Activated CD8-positive, alpha-beta memory T cell treated with anti-CD3 and anti-CD28 coated beads, Interleukin-2, amount 50 U/mL, for 24 hours (primary cell): Measurements from ENCODE around the gene TTC1.
"Not testable (repeated sequence)": the region's sequence is repeated elsewhere in the genome, so short reads cannot be mapped to it uniquely, and the experiment has no call there.

Source experiments
- DNase-seq: peaks from one replicate; pipeline ENCODE4 v3.0.0-alpha.2; 2020; ENCODE audit errors: extremely low read depth

TTC1 gene

GRCh38 chr5:159995907-159996306, 13.0 kb upstream of the TTC1 start:
- DNase-seq, result no peak

- no peak for DNase-seq
Observed at GRCh38 chr5:160001457-160001856, 7.5 kb upstream of the TTC1 start.

DNA sequence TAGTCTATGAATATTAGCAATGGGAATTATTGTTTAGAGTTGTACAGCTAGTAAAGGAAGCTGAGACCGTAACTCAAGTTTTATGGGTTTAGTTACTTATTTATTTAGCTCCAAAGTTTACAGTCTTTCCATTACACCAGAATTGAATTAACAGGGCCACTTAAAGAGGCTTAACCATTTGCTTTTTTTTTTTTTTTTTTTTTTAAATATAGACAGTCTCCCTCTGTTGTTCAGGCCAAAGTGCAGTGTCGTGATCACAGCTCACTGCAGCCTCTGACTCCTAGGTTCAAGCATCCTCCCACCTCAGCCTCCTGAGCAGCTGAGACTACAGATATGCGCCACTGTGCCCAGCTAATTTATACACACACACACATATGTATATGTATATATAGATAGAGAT, 1.4 kb upstream of the TTC1 start:
- no peak for DNase-seq

DNA sequence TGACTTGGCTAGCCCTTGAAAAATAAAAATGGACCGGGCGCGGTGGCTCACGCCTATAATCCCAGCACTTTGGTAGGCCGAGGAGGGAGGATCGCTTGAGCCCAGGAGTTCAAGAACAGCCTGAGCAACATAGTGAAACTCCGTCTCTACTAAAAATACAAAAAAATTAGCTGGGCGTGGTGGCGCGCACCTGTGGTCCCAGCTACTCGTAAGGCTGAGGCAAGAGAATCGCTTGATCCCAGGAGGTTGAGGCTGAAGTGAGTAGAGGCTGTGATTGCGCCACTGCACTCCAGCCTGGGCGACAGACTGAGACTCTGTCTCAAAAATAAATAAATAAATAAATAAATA, 436 bp upstream of the TTC1 start:
- DNase-seq, result not testable (repeated sequence)

DNA sequence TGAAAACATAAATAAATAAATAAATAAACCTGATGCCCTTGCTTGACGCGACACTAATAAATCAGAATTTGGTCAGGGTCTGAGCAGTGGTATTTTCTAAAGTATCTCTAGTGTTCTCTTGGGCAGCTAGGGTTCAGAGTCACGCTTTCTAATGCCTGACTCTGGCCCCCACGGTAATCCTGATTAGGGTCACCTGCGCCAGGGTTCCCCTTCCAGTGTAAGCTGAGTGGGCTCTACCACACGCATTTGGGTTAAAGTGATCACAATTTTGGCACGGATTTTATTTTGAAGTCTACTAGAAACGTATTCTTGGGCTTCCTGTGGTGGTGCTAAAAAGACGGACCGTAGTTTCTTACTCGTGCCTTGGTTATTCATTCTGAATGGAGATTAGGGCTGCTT, 651 bp downstream of the TTC1 start:
- DNase-seq, result no peak

DNA sequence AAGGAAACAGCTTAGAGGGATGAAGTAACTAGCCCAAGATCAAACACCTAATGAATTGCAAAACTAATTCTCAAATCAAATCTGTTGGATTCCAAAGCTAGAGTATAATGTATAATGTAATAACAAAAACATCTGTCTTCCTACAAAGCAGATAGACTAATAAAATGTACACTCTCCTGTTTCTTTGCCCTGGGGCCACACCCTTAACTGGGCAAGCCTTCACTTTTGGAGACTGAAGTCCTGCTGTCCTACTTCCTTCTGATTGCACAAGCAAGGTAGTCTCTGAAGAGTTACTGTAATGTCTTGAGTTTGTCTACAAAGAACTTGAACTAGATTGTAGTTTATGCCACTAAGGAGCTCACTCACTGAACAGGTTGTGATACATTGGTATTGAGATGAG, 2.5 kb downstream of the TTC1 start:
- no peak for DNase-seq

DNA sequence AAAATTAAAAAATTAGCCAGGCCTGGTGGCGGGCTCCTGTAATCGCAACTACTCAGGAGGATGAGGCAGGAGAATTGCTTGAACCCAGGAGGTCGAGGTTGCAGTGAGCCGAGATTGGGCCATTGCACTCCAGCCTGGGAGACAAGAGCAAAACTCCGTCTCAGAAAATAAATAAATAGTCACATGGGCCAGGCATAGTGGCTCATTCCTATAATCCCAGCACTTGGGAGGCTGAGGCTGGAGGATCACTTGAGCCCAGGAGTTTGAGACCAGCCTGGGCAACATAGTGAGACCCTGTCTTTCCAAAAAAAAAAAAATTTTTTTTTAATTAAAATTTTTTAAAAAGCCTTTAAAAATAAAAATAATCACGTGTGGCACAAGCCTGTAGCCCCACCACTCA, 5.3 kb downstream of the TTC1 start:
- DNase-seq, result not testable (repeated sequence)

DNA sequence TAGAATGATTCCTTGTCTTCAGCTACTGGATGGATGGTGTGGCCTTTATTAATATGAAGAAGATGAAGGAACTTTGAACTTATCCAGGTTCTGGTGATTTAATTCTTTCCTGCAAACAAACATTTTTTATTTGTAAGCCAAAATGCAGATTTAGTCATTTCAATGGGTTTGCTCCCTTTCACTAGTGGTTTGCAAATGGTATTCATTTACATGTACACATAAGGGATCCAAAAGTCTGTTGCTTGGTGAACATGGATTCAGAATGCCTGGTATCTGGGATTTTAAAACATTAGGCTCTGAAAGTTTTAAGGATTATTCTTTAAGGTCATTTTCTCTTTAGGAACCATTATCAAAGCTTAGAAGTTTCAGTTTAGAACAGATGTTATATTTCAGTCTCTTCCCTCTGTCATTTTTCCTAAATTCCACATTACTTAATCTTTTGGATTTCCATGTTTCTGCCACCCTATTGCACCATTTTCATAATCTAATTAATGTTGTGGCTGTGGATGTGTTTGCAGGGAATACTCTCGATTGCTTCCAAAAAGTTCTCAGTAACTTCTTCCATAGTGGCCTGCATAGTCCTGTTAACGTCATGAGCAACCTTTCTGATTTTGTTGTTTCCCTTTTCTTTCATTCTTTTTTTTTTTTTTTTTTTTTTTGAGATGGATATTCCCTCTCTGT, 10.1 kb downstream of the TTC1 start:
- no peak for DNase-seq

DNA sequence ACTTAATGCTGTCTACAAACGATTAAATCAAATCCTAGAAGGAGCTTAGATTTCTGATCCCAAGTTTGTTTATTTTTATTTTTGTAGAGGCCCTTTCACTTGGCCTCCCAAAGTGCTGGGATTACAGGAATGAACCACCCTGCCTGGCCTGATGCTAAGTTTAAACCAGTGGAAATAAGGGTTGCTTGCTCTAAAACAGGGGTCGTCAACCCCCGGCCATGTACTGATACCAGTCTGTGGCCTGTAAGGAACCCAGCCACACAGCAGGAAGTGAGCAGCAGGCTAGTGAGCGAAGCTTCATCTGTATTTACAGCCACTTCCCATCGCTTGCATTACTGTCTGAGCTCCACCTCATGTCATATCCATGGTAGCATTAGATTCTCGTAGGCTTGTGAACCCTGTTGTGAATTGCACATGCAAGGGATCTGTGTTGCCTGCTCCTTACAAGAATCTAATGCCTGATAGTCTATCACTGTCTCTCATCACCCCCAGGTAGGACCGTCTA, 11.4 kb downstream of the TTC1 start:
- DNase-seq, result no peak

GRCh38 chr5:160020964-160021363, 12.0 kb downstream of the TTC1 start:
- no peak for DNase-seq

DNA sequence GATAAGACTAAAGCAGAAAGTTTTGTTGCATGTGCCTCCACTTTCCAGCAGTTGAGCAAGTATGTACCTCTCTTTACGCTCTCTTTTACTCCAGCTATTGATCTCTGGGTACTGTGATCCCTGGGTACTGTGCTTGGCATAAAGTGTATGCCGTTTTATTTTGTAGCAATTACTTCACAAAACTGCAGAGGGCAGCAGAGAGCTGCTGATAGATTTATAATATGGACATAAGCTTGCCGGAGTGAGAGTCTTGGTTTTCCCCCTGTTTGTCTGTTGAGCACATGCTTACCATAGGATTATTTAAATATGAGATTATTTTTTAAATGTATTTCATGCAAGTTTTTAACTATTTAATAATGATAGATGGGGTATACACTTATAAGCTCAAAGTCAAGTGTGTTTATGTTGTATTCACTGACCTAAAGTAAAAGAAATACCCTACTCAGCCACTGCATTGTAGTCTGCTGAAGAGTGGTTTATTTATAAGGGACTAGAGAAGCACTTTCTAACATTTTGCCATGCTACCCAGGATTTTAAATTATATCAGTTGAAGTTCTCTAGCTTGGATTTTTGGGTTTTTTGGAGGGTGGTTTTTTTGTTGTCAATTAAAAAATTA, 13.0 kb downstream of the TTC1 start:
- DNase-seq, result no peak

DNA sequence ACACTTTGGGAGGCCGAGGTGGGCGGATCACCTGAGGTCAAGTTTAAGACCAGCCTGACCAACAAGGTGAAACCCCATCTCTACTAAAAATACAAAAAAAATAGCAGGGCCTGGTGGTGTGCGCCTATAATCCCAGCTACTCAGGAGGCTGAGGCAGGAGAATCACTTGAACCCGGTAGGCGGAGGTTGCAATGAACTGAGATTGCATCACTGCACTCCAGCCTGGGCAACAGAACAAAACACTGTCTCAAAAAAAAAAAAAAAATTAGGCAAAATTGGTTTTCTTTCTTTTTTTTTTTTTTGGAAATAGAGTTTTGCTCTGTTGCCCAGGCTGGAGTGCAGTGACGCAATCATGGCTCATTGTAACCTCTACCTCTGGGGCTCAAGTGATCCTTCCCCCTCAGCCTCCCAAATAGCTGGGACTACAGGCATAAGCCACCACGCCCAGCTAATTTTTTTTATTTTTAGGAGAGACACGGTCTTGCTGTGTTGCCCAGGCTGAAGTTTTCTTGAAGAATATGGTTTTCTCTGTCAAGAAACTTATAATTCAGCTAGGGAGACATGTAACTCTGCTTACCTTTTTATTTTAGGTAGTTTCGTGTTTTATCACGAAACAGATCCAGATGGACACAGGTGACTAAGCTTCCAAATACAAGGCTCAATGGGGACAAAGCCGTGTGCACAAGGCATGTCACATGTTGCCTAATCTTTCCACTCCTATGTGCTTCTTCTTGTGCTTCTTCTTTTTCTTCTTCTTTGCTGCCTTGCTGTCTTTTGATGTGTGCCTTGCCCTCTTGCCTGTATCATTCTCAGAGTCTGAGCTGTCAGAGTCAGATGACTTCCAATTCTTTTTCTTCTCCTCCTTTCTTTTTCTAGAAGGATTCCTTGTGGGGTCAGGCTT, 14.3 kb downstream of the TTC1 start:
- no peak for DNase-seq

DNA sequence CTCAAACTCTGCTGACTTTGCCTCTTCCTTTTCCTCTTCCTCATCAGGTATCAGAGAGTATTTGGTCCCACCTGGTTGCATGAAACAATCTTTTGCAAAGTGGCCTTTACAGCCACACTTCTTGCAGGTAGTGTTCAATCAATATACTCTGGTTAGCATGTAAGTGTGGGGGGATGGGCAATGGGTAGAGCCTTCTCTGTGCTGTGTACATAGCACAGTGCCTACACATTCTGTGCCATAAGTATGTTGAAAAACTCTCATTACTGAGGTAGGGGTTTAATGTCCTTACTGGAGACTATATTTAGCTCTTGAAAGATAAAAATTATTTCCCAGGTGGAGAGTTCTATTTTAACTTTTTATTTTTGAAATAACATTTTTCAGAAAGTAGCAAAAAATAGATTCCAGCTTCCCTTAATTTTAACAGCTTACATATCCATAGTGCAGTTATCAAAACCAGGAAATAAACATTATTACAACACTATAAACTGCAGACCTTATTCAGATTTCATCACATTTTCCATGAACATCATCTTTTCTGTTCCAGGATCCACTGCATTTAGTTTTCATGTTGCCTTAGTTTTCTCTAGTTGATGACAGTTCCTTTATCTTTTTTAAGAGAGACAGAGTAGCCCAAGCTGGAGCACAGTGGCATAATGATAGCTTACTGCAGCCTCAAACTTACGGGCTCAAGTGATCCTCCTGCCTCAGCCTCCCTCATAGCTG, 15.1 kb downstream of the TTC1 start:
- DNase-seq, result no peak

- DNase-seq, result no peak
Observed at GRCh38 chr5:160029004-160029403, 20.1 kb downstream of the TTC1 start.

GRCh38 chr5:160029540-160030139, 20.7 kb downstream of the TTC1 start:
- DNase-seq, result no peak

GRCh38 chr5:160030631-160031377, 21.9 kb downstream of the TTC1 start:
- DNase-seq, result no peak

- no peak for DNase-seq
Observed at GRCh38 chr5:160033546-160034252, 24.8 kb downstream of the TTC1 start.

DNA sequence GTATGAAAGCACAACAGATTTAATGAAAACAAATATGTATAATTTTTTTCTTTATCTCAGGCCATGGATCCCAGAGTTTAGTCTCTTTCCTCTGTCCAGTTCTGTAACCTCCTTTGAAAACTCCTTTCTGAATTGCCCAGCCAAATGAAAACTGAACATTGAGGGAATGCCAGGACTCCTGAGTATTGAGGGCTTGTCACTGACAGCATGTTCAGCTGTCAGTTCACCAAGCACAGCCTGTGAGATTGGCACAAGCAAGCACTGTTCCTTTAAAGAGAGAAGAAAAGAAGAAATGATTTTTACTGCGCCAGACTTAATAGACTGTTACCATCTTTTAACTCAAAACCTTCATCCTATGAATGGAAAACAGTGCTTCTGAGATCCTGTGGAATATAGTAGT, 27.3 kb downstream of the TTC1 start:
- DNase-seq, result no peak

GRCh38 chr5:160036884-160037283, 27.9 kb downstream of the TTC1 start:
- DNase-seq, result no peak

DNA sequence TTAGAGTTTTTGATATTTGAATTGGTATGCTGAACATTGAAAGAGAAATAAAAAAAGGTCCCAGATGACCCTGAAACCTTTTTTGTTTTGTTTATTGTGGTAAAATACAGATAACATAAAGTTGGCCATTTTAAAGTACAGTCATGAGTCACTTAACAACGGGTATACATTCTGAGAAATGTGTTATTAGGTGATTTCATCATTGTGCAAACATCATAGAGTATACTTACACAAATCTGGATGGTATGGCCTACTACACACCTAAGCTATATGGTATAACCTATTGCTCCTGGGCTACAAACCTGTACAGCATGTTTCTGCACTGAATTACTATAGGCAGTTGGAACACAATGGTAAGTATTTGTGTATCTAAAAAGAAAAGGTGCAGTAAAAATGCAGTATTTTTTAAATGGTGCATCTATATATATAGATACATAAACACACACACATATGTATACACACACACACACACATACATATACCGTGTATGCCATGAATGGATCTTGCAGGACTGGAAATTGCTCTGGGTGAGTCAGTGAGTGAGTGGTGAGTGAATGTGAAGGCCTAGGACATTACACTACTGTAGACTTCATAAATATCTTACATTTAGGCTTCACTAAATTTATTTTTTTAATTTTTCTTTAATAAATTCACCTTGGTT, 31.0 kb downstream of the TTC1 start:
- DNase-seq, result no peak
